ENCODE results near the gene OPTN.

Gene OPTN

GRCh38 chr10:13087601-13087985 lies 12.4 kb upstream of the OPTN start:
- Histone ChIP-seq H3K4me3 (ENCODE audit: low read depth, low read length) (no peak overlapping the region), H3K27me3 (ENCODE audit: insufficient read depth, low read depth, severe bottlenecking) (no peaks in the 10 kb centered on the region), H3K36me3 (no peaks in the 10 kb centered on the region), H3K27ac (no peak overlapping the region), H3K9me3 (ENCODE audit: severe bottlenecking) (no peaks in the 10 kb centered on the region)
- TF ChIP-seq, protein P1, sequence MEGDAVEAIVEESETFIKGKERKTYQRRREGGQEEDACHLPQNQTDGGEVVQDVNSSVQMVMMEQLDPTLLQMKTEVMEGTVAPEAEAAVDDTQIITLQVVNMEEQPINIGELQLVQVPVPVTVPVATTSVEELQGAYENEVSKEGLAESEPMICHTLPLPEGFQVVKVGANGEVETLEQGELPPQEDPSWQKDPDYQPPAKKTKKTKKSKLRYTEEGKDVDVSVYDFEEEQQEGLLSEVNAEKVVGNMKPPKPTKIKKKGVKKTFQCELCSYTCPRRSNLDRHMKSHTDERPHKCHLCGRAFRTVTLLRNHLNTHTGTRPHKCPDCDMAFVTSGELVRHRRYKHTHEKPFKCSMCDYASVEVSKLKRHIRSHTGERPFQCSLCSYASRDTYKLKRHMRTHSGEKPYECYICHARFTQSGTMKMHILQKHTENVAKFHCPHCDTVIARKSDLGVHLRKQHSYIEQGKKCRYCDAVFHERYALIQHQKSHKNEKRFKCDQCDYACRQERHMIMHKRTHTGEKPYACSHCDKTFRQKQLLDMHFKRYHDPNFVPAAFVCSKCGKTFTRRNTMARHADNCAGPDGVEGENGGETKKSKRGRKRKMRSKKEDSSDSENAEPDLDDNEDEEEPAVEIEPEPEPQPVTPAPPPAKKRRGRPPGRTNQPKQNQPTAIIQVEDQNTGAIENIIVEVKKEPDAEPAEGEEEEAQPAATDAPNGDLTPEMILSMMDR (IDR thresholded peaks at IDR 0.05; ENCODE audit: low read depth, low read length): no peak
- DNase-seq: no peak

DNA sequence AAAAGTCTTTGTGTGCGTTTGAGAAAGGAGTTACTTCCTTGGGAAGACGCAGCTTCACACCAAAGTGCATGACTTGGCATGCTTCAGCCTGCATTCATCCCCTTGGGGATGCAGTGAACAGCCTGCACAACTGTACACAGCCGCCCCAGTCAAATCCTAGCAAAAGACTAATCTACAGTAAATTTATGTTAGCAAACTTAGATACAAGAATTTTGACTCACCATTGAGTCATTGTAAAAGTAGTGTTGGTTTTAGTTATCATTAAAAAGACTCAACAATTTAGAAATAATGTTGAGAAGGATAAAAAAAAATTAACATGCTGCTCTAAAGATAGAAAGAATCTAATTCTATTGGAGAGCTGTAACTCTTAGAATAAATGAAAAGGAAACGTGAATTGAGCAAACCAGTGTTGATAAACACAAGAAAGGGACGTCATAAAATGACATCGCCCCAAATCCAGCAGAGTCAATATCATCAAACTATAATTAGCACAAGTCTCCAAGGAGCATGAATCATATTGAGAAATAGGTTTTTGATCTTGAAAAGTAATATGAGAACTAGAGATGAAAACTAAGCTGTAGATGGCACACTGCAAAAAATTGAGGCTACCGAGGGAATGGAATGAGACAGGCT lies 11.9 kb upstream of the OPTN start:
- Histone ChIP-seq H3K9me3 (ENCODE audit: severe bottlenecking) (no peaks in the 10 kb centered on the region), H3K27me3 (ENCODE audit: insufficient read depth, low read depth, severe bottlenecking) (no peaks in the 10 kb centered on the region), H3K36me3 (no peaks in the 10 kb centered on the region), H3K27ac (no peak overlapping the region), H3K4me3 (ENCODE audit: low read depth, low read length) (no peak overlapping the region)
- TF ChIP-seq, protein P1 (IDR thresholded peaks at IDR 0.05; ENCODE audit: low read depth, low read length): no peak
- no peak for DNase-seq

DNA sequence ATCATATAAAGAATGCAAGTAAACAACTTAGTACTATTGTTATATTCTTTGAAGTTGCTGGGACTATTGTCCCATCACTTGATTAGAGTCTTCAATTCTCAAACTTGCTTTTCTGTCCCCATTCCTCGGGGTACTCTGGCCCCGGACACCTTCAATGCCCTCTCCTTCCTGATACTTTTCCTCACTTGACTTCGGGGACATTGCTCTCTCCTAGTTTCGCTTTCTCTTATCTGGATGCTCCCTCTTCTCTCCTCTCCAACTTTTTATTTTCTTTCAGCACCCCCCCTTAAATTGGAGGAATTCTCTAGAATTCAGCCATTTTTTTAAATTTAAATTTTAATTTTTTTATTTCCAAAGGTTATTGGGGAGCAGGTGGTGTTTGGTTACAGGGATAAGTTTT lies 10.6 kb upstream of the OPTN start:
- TF ChIP-seq, protein P1 (IDR thresholded peaks at IDR 0.05; ENCODE audit: low read depth, low read length): no peak
- no peak overlapping the region for H3K27ac ChIP-seq
- no peaks in the 10 kb centered on the region for H3K36me3 ChIP-seq
- no peaks in the 10 kb centered on the region for H3K27me3 ChIP-seq (ENCODE audit: insufficient read depth, low read depth, severe bottlenecking)
- H3K9me3 ChIP-seq (ENCODE audit: severe bottlenecking): no peaks in the 10 kb centered on the region
- H3K4me3 ChIP-seq (ENCODE audit: low read depth, low read length): no peak overlapping the region
- no peak for DNase-seq

DNA sequence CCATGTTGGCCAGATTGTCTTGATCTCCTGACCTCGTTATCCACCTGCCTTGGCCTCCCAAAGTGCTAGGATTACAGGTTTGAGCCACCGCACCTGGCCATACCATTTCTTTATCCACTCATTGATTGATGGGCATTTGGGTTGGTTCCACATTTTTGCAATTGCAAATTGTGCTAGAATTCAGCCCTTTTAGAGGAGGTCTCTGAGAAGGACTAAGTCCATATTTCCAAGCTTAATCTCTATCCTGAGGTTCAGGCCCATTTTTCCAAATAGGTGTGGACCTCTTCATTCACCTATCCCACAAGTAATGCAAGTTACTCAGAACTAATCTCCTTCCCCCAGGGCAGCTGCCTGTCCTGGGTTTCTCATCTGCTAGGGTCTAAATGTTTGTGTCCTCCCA lies 9.7 kb upstream of the OPTN start:
- Histone ChIP-seq H3K4me3 (ENCODE audit: low read depth, low read length) (no peak overlapping the region), H3K27me3 (ENCODE audit: insufficient read depth, low read depth, severe bottlenecking) (no peaks in the 10 kb centered on the region), H3K27ac (no peak overlapping the region), H3K36me3 (no peaks in the 10 kb centered on the region), H3K9me3 (ENCODE audit: severe bottlenecking) (no peaks in the 10 kb centered on the region)
- TF ChIP-seq, protein P1 (IDR thresholded peaks at IDR 0.05; ENCODE audit: low read depth, low read length): no peak
- no peak for DNase-seq

DNA sequence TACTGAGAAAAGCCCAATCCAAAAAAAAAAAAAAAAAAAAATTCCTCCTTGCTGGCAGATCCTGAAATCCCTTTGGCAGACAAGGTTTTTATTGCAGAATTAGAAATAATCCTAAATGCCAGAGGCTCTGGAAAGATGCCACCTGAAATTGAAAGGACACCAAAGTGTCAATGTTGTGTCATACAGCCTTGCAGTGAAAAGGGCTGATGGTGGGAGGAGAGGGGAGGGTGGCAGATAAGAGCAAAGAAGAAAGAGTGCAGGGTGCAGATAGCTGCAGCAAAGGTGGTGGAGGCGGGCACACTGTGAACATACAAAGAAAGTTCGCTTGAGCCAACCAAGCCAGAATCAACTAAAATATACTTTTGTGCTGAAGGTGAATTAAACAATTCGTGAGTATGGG lies 8.2 kb upstream of the OPTN start:
- H3K36me3 ChIP-seq: no peaks in the 10 kb centered on the region
- H3K4me3 ChIP-seq (ENCODE audit: low read depth, low read length): no peak overlapping the region
- no peak overlapping the region for H3K27ac ChIP-seq
- DNase-seq: no peak
- no peaks in the 10 kb centered on the region for H3K9me3 ChIP-seq (ENCODE audit: severe bottlenecking)
- TF ChIP-seq, protein P1 (IDR thresholded peaks at IDR 0.05; ENCODE audit: low read depth, low read length): no peak
- H3K27me3 ChIP-seq (ENCODE audit: insufficient read depth, low read depth, severe bottlenecking): no peaks in the 10 kb centered on the region
